ENCODE measurements around the gene AGO3. TPM values are rescaled to one million over a fixed set of nuclear protein-coding genes. Genes with fewer than 3 reads are reported as not detected.

AGO3 gene
- total and polyA plus RNA-seq, 2 donors, result 4.1 to 16.5 TPM

GRCh38 chr1:36114371-36114770 is 183.5 kb downstream of the AGO3 start:
- no peak for DNase-seq (ENCODE audit: low read depth in 6 of 9, low spot score in 9 of 9)
- Histone ChIP-seq H3K27me3 (ENCODE audit: control insufficient read depth in 2 of 2, insufficient read depth in 1 of 2, low read length in 1 of 2) (no peaks in the 10 kb centered on the region), H3K4me3 (ENCODE audit: low read length in 2 of 2) (no peak overlapping the region), H3K4me1 (ENCODE audit: control insufficient read depth in 2 of 2, insufficient read depth in 2 of 2, low read length in 2 of 2) (peaks cover 0 to 3% of the 10 kb centered on the region in 2 donors), H3K9me3 (ENCODE audit: control insufficient read depth in 2 of 2, insufficient read depth in 1 of 2, low read length in 1 of 2) (no peaks in the 10 kb centered on the region), H3K36me3 (ENCODE audit: control insufficient read depth in 2 of 2, insufficient read depth in 2 of 2, low read length in 1 of 2) (no peaks in the 10 kb centered on the region), H3K27ac (ENCODE audit: low read depth in 1 of 2, low read length in 1 of 2) (no peak overlapping the region)
- WGBS, result 88% methylated on average over 5 of the region's 5 CpGs

GRCh38 chr1:36115200-36115669 is 184.3 kb downstream of the AGO3 start:
- Histone ChIP-seq H3K27ac (ENCODE audit: low read depth in 1 of 2, low read length in 1 of 2) (no peak overlapping the region), H3K9me3 (ENCODE audit: control insufficient read depth in 2 of 2, insufficient read depth in 1 of 2, low read length in 1 of 2) (no peaks in the 10 kb centered on the region), H3K4me3 (ENCODE audit: low read length in 2 of 2) (no peak overlapping the region), H3K27me3 (ENCODE audit: control insufficient read depth in 2 of 2, insufficient read depth in 1 of 2, low read length in 1 of 2) (no peaks in the 10 kb centered on the region), H3K4me1 (ENCODE audit: control insufficient read depth in 2 of 2, insufficient read depth in 2 of 2, low read length in 2 of 2) (no peaks in the 10 kb centered on the region), H3K36me3 (ENCODE audit: control insufficient read depth in 2 of 2, insufficient read depth in 2 of 2, low read length in 1 of 2) (no peaks in the 10 kb centered on the region)
- DNase-seq (ENCODE audit: low read depth in 6 of 9, low spot score in 9 of 9), result no peak
- WGBS, result 88% methylated on average over 18 of the region's 18 CpGs

DNA sequence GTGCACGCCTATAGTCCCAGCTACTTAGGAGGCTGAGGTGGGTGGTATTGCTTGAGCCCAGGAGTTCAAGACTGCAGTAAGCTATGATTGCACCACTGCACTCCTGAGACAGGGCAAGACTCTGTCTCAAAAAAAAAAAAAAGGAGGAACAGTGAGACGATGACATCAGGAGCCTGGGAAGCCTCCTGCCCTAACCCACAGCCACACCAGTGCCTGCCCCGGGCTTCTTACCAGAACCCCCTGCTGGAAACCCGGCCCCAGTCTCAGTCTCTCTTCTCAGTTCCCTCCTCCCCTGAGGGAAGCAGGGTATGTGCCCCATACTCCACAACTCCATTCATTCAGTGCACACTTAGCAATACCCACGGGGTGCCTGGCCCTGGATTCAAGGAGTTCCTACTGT is 185.0 kb downstream of the AGO3 start:
- Histone ChIP-seq H3K4me3 (ENCODE audit: low read length in 2 of 2) (no peak overlapping the region), H3K4me1 (ENCODE audit: control insufficient read depth in 2 of 2, insufficient read depth in 2 of 2, low read length in 2 of 2) (no peaks in the 10 kb centered on the region), H3K27ac (ENCODE audit: low read depth in 1 of 2, low read length in 1 of 2) (no peak overlapping the region), H3K27me3 (ENCODE audit: control insufficient read depth in 2 of 2, insufficient read depth in 1 of 2, low read length in 1 of 2) (no peaks in the 10 kb centered on the region), H3K9me3 (ENCODE audit: control insufficient read depth in 2 of 2, insufficient read depth in 1 of 2, low read length in 1 of 2) (no peaks in the 10 kb centered on the region), H3K36me3 (ENCODE audit: control insufficient read depth in 2 of 2, insufficient read depth in 2 of 2, low read length in 1 of 2) (no peaks in the 10 kb centered on the region)
- WGBS, result 92% methylated on average over 5 of the region's 5 CpGs
- DNase-seq (ENCODE audit: low read depth in 6 of 9, low spot score in 9 of 9), result no peak

GRCh38 chr1:36116901-36117300 is 186.0 kb downstream of the AGO3 start:
- H3K4me1 ChIP-seq (ENCODE audit: control insufficient read depth in 2 of 2, insufficient read depth in 2 of 2, low read length in 2 of 2), result no peaks in the 10 kb centered on the region
- no peak for DNase-seq (ENCODE audit: low read depth in 6 of 9, low spot score in 9 of 9)
- no peaks in the 10 kb centered on the region for H3K36me3 ChIP-seq (ENCODE audit: control insufficient read depth in 2 of 2, insufficient read depth in 2 of 2, low read length in 1 of 2)
- 93% methylated on average over 5 of the region's 5 CpGs for WGBS
- peaks cover 0 to 4% of the 10 kb centered on the region in 2 donors for H3K27me3 ChIP-seq (ENCODE audit: control insufficient read depth in 2 of 2, insufficient read depth in 1 of 2, low read length in 1 of 2)
- no peak overlapping the region for H3K4me3 ChIP-seq (ENCODE audit: low read length in 2 of 2)
- no peak overlapping the region for H3K27ac ChIP-seq (ENCODE audit: low read depth in 1 of 2, low read length in 1 of 2)
- H3K9me3 ChIP-seq (ENCODE audit: control insufficient read depth in 2 of 2, insufficient read depth in 1 of 2, low read length in 1 of 2), result no peaks in the 10 kb centered on the region

DNA sequence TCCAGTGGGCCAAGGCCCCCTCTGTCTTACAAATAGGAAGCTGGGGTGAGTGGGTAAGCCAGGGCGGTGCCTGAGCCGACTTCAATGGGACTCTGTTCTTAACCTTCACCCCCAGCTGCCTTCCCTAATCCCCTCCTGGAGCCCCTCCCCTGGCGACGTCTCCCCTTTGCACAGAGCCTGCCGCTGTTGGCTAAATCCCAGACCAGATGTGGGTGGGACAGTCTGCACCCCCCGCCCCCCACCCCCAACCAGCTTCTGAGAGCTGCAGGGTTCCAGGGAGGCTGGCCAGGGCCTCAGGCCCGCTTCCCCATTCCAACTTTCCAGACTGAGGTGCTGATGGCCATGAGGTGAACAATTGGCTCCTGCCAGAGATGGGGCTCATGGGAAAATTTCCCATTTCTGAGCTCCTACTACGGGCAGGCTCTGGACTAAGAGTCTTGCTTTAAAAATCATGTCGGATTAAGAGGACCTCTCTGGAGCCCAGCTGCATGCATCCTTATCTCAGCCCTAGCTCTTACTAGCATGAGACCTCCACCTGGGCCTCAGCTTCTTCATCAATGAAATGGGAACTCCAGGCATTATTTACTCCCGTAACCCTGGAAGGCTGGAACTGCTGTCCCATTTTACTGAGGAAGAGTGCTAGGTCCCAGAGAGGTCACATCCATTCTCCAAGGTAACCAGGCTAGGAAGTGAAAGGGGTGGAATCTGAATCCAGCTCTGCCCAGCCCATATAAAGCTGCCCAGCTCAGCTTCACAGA is 187.7 kb downstream of the AGO3 start:
- H3K36me3 ChIP-seq (ENCODE audit: control insufficient read depth in 2 of 2, insufficient read depth in 2 of 2, low read length in 1 of 2), result no peaks in the 10 kb centered on the region
- H3K4me1 ChIP-seq (ENCODE audit: control insufficient read depth in 2 of 2, insufficient read depth in 2 of 2, low read length in 2 of 2), result peaks cover 0 to 7% of the 10 kb centered on the region in 2 donors
- H3K27ac ChIP-seq (ENCODE audit: low read depth in 1 of 2, low read length in 1 of 2), result no peak overlapping the region
- peaks cover 9 to 21% of the 10 kb centered on the region in 2 donors for H3K27me3 ChIP-seq (ENCODE audit: control insufficient read depth in 2 of 2, insufficient read depth in 1 of 2, low read length in 1 of 2)
- H3K9me3 ChIP-seq (ENCODE audit: control insufficient read depth in 2 of 2, insufficient read depth in 1 of 2, low read length in 1 of 2), result no peaks in the 10 kb centered on the region
- WGBS, result 95% methylated on average over 10 of the region's 10 CpGs
- no peak for DNase-seq (ENCODE audit: low read depth in 6 of 9, low spot score in 9 of 9)
- H3K4me3 ChIP-seq (ENCODE audit: low read length in 2 of 2), result no peak overlapping the region

- H3K36me3 ChIP-seq (ENCODE audit: control insufficient read depth in 2 of 2, insufficient read depth in 2 of 2, low read length in 1 of 2), result no peaks in the 10 kb centered on the region
- H3K27me3 ChIP-seq (ENCODE audit: control insufficient read depth in 2 of 2, insufficient read depth in 1 of 2, low read length in 1 of 2), result peaks cover 17 to 29% of the 10 kb centered on the region in 2 donors
- WGBS, result 90% methylated on average over 9 of the region's 9 CpGs
- H3K9me3 ChIP-seq (ENCODE audit: control insufficient read depth in 2 of 2, insufficient read depth in 1 of 2, low read length in 1 of 2), result no peaks in the 10 kb centered on the region
- H3K4me3 ChIP-seq (ENCODE audit: low read length in 2 of 2), result no peak overlapping the region
- peaks cover 0 to 9% of the 10 kb centered on the region in 2 donors for H3K4me1 ChIP-seq (ENCODE audit: control insufficient read depth in 2 of 2, insufficient read depth in 2 of 2, low read length in 2 of 2)
- DNase-seq (ENCODE audit: low read depth in 6 of 9, low spot score in 9 of 9), result no peak
- no peak overlapping the region for H3K27ac ChIP-seq (ENCODE audit: low read depth in 1 of 2, low read length in 1 of 2)
Measured at GRCh38 chr1:36119456-36119855, 188.6 kb downstream of the AGO3 start.

Other genes starting within 250 kb of the AGO3 start
- 2.8 TPM for gene C1orf216, start 212.2 kb upstream of the AGO3 start, total RNA-seq
- 4.7 TPM for gene C1orf216, start 212.2 kb upstream of the AGO3 start, polyA plus RNA-seq
- 13.7 TPM for gene CLSPN, start 161.1 kb upstream of the AGO3 start, total RNA-seq
- 0.23 TPM for gene CLSPN, start 161.1 kb upstream of the AGO3 start, polyA plus RNA-seq
- 6.8 TPM for gene AGO4, start 123.1 kb upstream of the AGO3 start, total RNA-seq
- gene AGO4, start 123.1 kb upstream of the AGO3 start, polyA plus RNA-seq, result 10.2 TPM
- gene AGO1, start 47.9 kb upstream of the AGO3 start, total RNA-seq, result 6.1 TPM
- 3.7 TPM for gene AGO1, start 47.9 kb upstream of the AGO3 start, polyA plus RNA-seq
- gene TEKT2, start 153.0 kb downstream of the AGO3 start, total RNA-seq, result 1.8 TPM
- gene TEKT2, start 153.0 kb downstream of the AGO3 start, polyA plus RNA-seq, result 1.5 TPM
- 32.2 TPM for gene ADPRS, start 157.8 kb downstream of the AGO3 start, total RNA-seq
- gene ADPRS, start 157.8 kb downstream of the AGO3 start, polyA plus RNA-seq, result 30.4 TPM
- gene COL8A2, start 194.1 kb downstream of the AGO3 start, total RNA-seq, result 11.5 TPM
- 6.7 TPM for gene COL8A2, start 194.1 kb downstream of the AGO3 start, polyA plus RNA-seq
- 77.7 TPM for gene TRAPPC3, start 218.4 kb downstream of the AGO3 start, total RNA-seq
- gene TRAPPC3, start 218.4 kb downstream of the AGO3 start, polyA plus RNA-seq, result 73.6 TPM
- 31.9 TPM for gene MAP7D1, start 225.1 kb downstream of the AGO3 start, total RNA-seq
- gene MAP7D1, start 225.1 kb downstream of the AGO3 start, polyA plus RNA-seq, result 68.6 TPM